K562 (cell line): ENCODE data around the gene SORCS2. TPM values are rescaled to one million over a fixed set of nuclear protein-coding genes. Genes with fewer than 3 reads are reported as not detected.

Source experiments
- ATAC-seq: fragments of 200-7000 bp; cut with Tn5 transposase; 3 replicates; pipeline ENCODE4 v1.9.1; 2020; ENCODE audit warnings: moderate library complexity
- BruUV-seq: library from RNA; stranded (reverse); fragments of 400-500 nt; replicated peaks from 2 replicates; lab custom pipeline; 2021; lab: Mats Ljungman, UMichigan
- CTCF ChIA-PET: fragments of 300-600 bp; formaldehyde crosslinking; extraction: SDS; loops from one replicate; lab custom pipeline; 2021; ENCODE audit warnings: low intra/inter-chr PET ratio; lab: Yijun Ruan, JAX
- POLR2A ChIA-PET: fragments of 300-600, 350-650 bp; sonication (Branson Sonifier 250); formaldehyde crosslinking; extraction: SDS; loops from one replicate; lab custom pipeline; 2021; ENCODE audit warnings: antibody characterized with exemption, inconsistent platforms; lab: Yijun Ruan, JAX
- DNase-seq, 4 experiments: peaks; one replicate each; pipeline versions ENCODE4 v3.0.0 to v3.0.0-alpha.2; 2011 to 2018; ENCODE audit warnings: low spot score in 3 of 4, mixed read lengths in 3 of 4; ENCODE audit errors: extremely low read depth in 1 of 4
- FAIRE-seq: peaks from 2 replicates; lab custom pipeline; 2011; peaks lifted over from hg19 to GRCh38; lab: Jason Lieb, UNC
- H2AFZ ChIP-seq: 2 replicates; pipeline ENCODE4 v1.6.0; 2011; ENCODE audit warnings: low read depth, low read length, control low read depth, inconsistent platforms
- H3K27ac ChIP-seq: fragments of 200-600 bp; 3 replicates; pipeline ENCODE4 v1.8.0; 2011; ENCODE audit warnings: low read depth, mild to moderate bottlenecking, control low read depth, inconsistent platforms, low read length, moderate library complexity, mixed read lengths; ENCODE audit errors: extremely low read depth
- H3K27me3 ChIP-seq, 2 experiments: fragments of 300-600 bp in 1 of 2; 2 replicates in 1 of 2; 3 replicates in 1 of 2; pipeline versions ENCODE4 v1.6.0 to v1.8.0; 2011; ENCODE audit warnings: inconsistent platforms in 2 of 2, low read length in 2 of 2, mild to moderate bottlenecking in 1 of 2, mixed read lengths in 1 of 2, moderate library complexity in 1 of 2; ENCODE audit not compliant: control insufficient read depth in 2 of 2, insufficient read depth in 2 of 2
- H3K36me3 ChIP-seq: fragments of 300-600 bp; 3 replicates; pipeline ENCODE4 v1.8.0; 2011; ENCODE audit warnings: mild to moderate bottlenecking, low read length, inconsistent platforms; ENCODE audit not compliant: control insufficient read depth, insufficient read depth
- H3K4me1 ChIP-seq, 2 experiments: fragments of 200-600 bp in 1 of 2; replicated peaks in 1 of 2; 2 replicates in 1 of 2; 3 replicates in 1 of 2; pipeline versions ENCODE4 v1.5.1 to v1.8.0; 2011; ENCODE audit warnings: inconsistent platforms in 2 of 2, low read length in 2 of 2, mild to moderate bottlenecking in 1 of 2, mixed read lengths in 1 of 2, moderate library complexity in 1 of 2; ENCODE audit not compliant: control insufficient read depth in 2 of 2, insufficient read depth in 2 of 2
- H3K4me2 ChIP-seq: 2 replicates; pipeline ENCODE4 v1.6.1; 2011; ENCODE audit warnings: low read length, control low read depth, inconsistent platforms, mixed read lengths; ENCODE audit not compliant: insufficient read depth
- H3K4me3 ChIP-seq: fragments of 200-600 bp; sonication (generic), shearing (Covaris generic); 2 replicates; pipeline ENCODE4 v1.5.1; 2016; ENCODE audit warnings: control low read depth, inconsistent platforms
- H3K79me2 ChIP-seq: fragments of 200-600 bp; 3 replicates; pipeline ENCODE4 v1.8.0; 2011; ENCODE audit warnings: low read length, inconsistent platforms; ENCODE audit not compliant: control insufficient read depth, insufficient read depth
- H3K9ac ChIP-seq, 2 experiments: 2 replicates each; pipeline versions ENCODE4 v1.6.0 to v1.6.1; 2011; ENCODE audit warnings: low read depth in 2 of 2, low read length in 2 of 2, control low read depth in 1 of 2, inconsistent platforms in 1 of 2, mild to moderate bottlenecking in 1 of 2, mixed read lengths in 1 of 2; ENCODE audit not compliant: insufficient read depth in 1 of 2
- H3K9me1 ChIP-seq: one replicate; pipeline ENCODE4 v1.6.0; 2011; ENCODE audit warnings: inconsistent platforms, mild to moderate bottlenecking, low read length, moderate library complexity; ENCODE audit not compliant: control insufficient read depth, insufficient read depth
- H3K9me3 ChIP-seq: replicated peaks from 2 replicates; pipeline ENCODE4 v1.5.1; 2011; ENCODE audit warnings: low read depth, low read length, inconsistent platforms; ENCODE audit not compliant: control insufficient read depth, insufficient read depth
- H4K20me1 ChIP-seq: replicated peaks from 2 replicates; pipeline ENCODE4 v1.6.1; 2011; ENCODE audit warnings: low read length, inconsistent platforms, mixed read lengths; ENCODE audit not compliant: control insufficient read depth, insufficient read depth
- JUNB ChIP-seq: fragments of 450-650 bp; formaldehyde crosslinking; conservative IDR thresholded peaks from 2 replicates; pipeline ENCODE4 v1.4.0; 2020; ENCODE audit warnings: mild to moderate bottlenecking
- LARP7 ChIP-seq: fragments of 450-650 bp; IDR thresholded peaks from 2 replicates; pipeline ENCODE4 v1.6.1; 2016
- RHOXF2B ChIP-seq: fragments of 250-450 bp; sonication (Bioruptor Pico); conservative IDR thresholded peaks from 2 replicates; pipeline ENCODE4 v1.5.1; 2021
- ZNF217 ChIP-seq: sonication (generic); formaldehyde crosslinking; IDR thresholded peaks from 2 replicates; pipeline ENCODE4 v1.8.0; 2022; ENCODE audit warnings: mild to moderate bottlenecking, missing genetic modification reagents
- ZNF609 ChIP-seq: sonication (generic); formaldehyde crosslinking; IDR thresholded peaks from 2 replicates; pipeline ENCODE4 v1.8.1; 2023; ENCODE audit warnings: missing genetic modification reagents, mild to moderate bottlenecking, borderline replicate concordance
- WGBS: fragments of 100-300 bp; shearing (Covaris generic); methylation state at CpG from one replicate; pipeline ENCODE4 v1.1.6; 2016; ENCODE audit warnings: low coverage, mixed read lengths; ENCODE audit not compliant: insufficient coverage; ENCODE audit errors: missing lambda C conversion rate; 5-methylcytosine and 5-hydroxymethylcytosine counted together
- in situ Hi-C: fragments of 300-500 bp; cut with MboI; formaldehyde crosslinking; loops from 4 replicates; pipeline ENCODE4 v1.15.0; 2018; ENCODE audit warnings: inconsistent platforms, mixed read lengths
- intact Hi-C: fragments of 100-400 bp; cut with micrococcal nuclease; formaldehyde crosslinking; loops from 2 replicates; pipeline ENCODE4 v1.14.2; 2022
- polyA plus RNA-seq, 8 experiments: library from polyadenylated mRNA; depleted of rRNA in 4 of 8; stranded (reverse) in 5 of 8; unstranded in 3 of 8; fragments of >200 nt; fragmentation: Nextera tagmentation in 2 of 8; fragmentation: Illumina TruSeq in 1 of 8; extraction: Ambion mirVana in 2 of 8; extraction: Trizol in 1 of 8; gene quantifications; 2 replicates each; pipeline versions ENCODE4 v1.2.1 to v1.2.3, GENCODE V29; 2011 to 2014; ENCODE audit warnings: inconsistent platforms in 1 of 8, missing spikeins in 1 of 8
- total RNA-seq, 7 experiments: library from RNA; depleted of rRNA in 6 of 7; stranded (reverse); fragments of >200 nt in 6 of 7; fragmentation: Illumina TruSeq in 2 of 7; extraction: Trizol in 2 of 7; gene quantifications; 2 replicates each; pipeline versions ENCODE4 v1.2.1 to v1.2.3, GENCODE V29; 2011 to 2021; ENCODE audit warnings: low replicate concordance in 1 of 7

Gene SORCS2
- total and polyA plus RNA-seq, 9 of the 15 experiments (the other 6 are each of a cell fraction or from before 2014, with no cell fraction given) = not detected

- FAIRE-seq (no peak), ATAC-seq (no peak), DNase-seq (no peak)
- in situ Hi-C loops (no loop called here), intact Hi-C loops (no loop called here)
- peaks cover 0 to 3% of the 10 kb centered on the region in 2 experiments; a peak in 1 of 5 replicates for H3K4me1 ChIP-seq
- H3K27ac ChIP-seq = no peak overlapping the region
- 2% methylated on average over 17 of the region's 17 CpGs for WGBS
- H3K9me1 ChIP-seq = no peaks in the 10 kb centered on the region
- ChIA-PET POLR2A (interaction anchor here (0.7 kb wide), 1 partner anchor 205 kb away, joined by 3 read pairs; no protein-coding TSS in a partner anchor), CTCF (no interaction called here)
- H3K4me2 ChIP-seq = no peak overlapping the region
- H3K4me3 ChIP-seq = no peak overlapping the region
- no TSS peak for BruUV-seq
- H3K9ac ChIP-seq = no peak overlapping the region
- H4K20me1 ChIP-seq = 0 out of 2 replicates have a peak, but pooled peaks cover 9% of the 10 kb centered on the region
- TF ChIP-seq LARP7 (no peak), RHOXF2B (CRISPR knock-in tag) (no peak), JUNB (CRISPR knock-in tag) (no peak), ZNF609 (CRISPR knock-in tag) (no peak), ZNF217 (CRISPR knock-in tag) (no peak)
- H2AFZ ChIP-seq = no peak overlapping the region
- peaks cover 0 to 16% of the 10 kb centered on the region in 2 experiments; a peak in 2 of 5 replicates for H3K27me3 ChIP-seq
- H3K9me3 ChIP-seq = no peaks in the 10 kb centered on the region
- H3K36me3 ChIP-seq = no peaks in the 10 kb centered on the region
- H3K79me2 ChIP-seq = no peaks in the 10 kb centered on the region
These were observed 148.5 kb downstream of the SORCS2 start for GRCh38 chr4:7340553-7341433.
